Panc1 (cell line): ENCODE measurements around the gene DOP1A. TPM values are rescaled to one million over a fixed set of nuclear protein-coding genes. Genes with fewer than 3 reads are reported as not detected.

Experiments
- ATAC-seq: fragments of 200-7000 bp; cut with Tn5 transposase; 2 replicates; pipeline ENCODE4 v1.9.1; 2020; ENCODE audit warnings: mild to moderate bottlenecking, moderate library complexity
- BruUV-seq: library from RNA; stranded (reverse); fragments of 400-500 nt; replicated peaks from 2 replicates; lab custom pipeline; 2021; lab: Mats Ljungman, UMichigan
- CTCF ChIA-PET: fragments of 300-600 bp; sonication (Branson Sonifier 250); formaldehyde crosslinking; loops from one replicate; lab custom pipeline; 2022; ENCODE audit warnings: antibody characterized with exemption; lab: Charles Lee
- POLR2A ChIA-PET: fragments of 300-600 bp; sonication (Branson Sonifier 250); formaldehyde crosslinking; loops from one replicate; lab custom pipeline; 2022; ENCODE audit warnings: antibody characterized with exemption; lab: Charles Lee
- DNase-seq: peaks from one replicate; pipeline ENCODE4 v3.0.0-alpha.2; 2010; ENCODE audit warnings: low read depth, low spot score
- H3K27ac ChIP-seq: 2 replicates; pipeline ENCODE4 v1.5.1; 2011; ENCODE audit warnings: mild to moderate bottlenecking, low read length, inconsistent platforms
- H3K27me3 ChIP-seq: fragments of 200-500 bp; sonication (Bioruptor generic); 2 replicates; pipeline ENCODE4 v1.6.0; 2014; ENCODE audit warnings: low read length, inconsistent platforms; ENCODE audit not compliant: control insufficient read depth, insufficient read depth
- H3K36me3 ChIP-seq: fragments of 200-500 bp; sonication (Bioruptor generic); 2 replicates; pipeline ENCODE4 v1.5.1; 2014; ENCODE audit warnings: inconsistent platforms, mild to moderate bottlenecking, low read length, moderate library complexity; ENCODE audit not compliant: control insufficient read depth, insufficient read depth
- H3K4me1 ChIP-seq: 2 replicates; pipeline ENCODE4 v1.5.1; 2011; ENCODE audit warnings: inconsistent platforms, mild to moderate bottlenecking, low read length, moderate library complexity; ENCODE audit not compliant: control insufficient read depth, insufficient read depth
- H3K4me3 ChIP-seq, 2 experiments: 2 replicates each; pipeline ENCODE4 v1.5.1; 2011 to 2012; ENCODE audit warnings: low read depth in 2 of 2, low read length in 2 of 2, mild to moderate bottlenecking in 2 of 2, inconsistent platforms in 1 of 2, moderate library complexity in 1 of 2
- H3K9me3 ChIP-seq: fragments of 200-500 bp; sonication (Bioruptor generic); 2 replicates; pipeline ENCODE4 v1.5.1; 2014; ENCODE audit warnings: low read depth, mild to moderate bottlenecking, inconsistent platforms, low read length, moderate library complexity; ENCODE audit not compliant: control insufficient read depth, insufficient read depth
- POLR2AphosphoS5 ChIP-seq: IDR thresholded peaks from 2 replicates; pipeline ENCODE4 v1.6.1; 2012; ENCODE audit warnings: mild to moderate bottlenecking, low read depth, low read length, moderate library complexity
- SIN3A ChIP-seq: IDR thresholded peaks from 2 replicates; pipeline ENCODE4 v1.6.1; 2012; ENCODE audit warnings: low read depth, mild to moderate bottlenecking, low read length, moderate library complexity, borderline replicate concordance; ENCODE audit not compliant: insufficient read depth
- TCF7L2 ChIP-seq: IDR thresholded peaks from 2 replicates; pipeline ENCODE4 v1.6.1; 2011; ENCODE audit warnings: mild to moderate bottlenecking, low read depth, low read length, inconsistent platforms
- in situ Hi-C: cut with HindIII; loops from 2 replicates; pipeline ENCODE4 v1.10.0; 2016; ENCODE audit warnings: low sequenced_read_pairs, low pct_unique_long_range_greater_than_20kb
- intact Hi-C: fragments of 100-400 bp; cut with micrococcal nuclease; formaldehyde crosslinking; loops from one replicate; pipeline ENCODE4 v1.10.0; 2022; ENCODE audit not compliant: unreplicated experiment
- total RNA-seq: library from RNA; stranded (reverse); gene quantifications from one replicate; pipeline ENCODE4 v1.2.1, GENCODE V29; 2021; ENCODE audit not compliant: unreplicated experiment
- TF ChIP-seq, protein P1 (sequence below), 2 experiments: IDR thresholded peaks; 2 replicates each; pipeline ENCODE4 v1.6.1; 2011 to 2012; ENCODE audit warnings: low read depth in 2 of 2, control low read depth in 1 of 2, low read length in 1 of 2, mild to moderate bottlenecking in 1 of 2, moderate library complexity in 1 of 2; ENCODE audit not compliant: insufficient read depth in 1 of 2
- TF ChIP-seq, protein P2 (sequence below): fragments of 450-650 bp; IDR thresholded peaks from 2 replicates; pipeline ENCODE4 v1.5.1; 2017; ENCODE audit warnings: mild to moderate bottlenecking

Gene DOP1A
- total RNA-seq, 1 experiment from 2014 or later: 13.4 TPM

DNA sequence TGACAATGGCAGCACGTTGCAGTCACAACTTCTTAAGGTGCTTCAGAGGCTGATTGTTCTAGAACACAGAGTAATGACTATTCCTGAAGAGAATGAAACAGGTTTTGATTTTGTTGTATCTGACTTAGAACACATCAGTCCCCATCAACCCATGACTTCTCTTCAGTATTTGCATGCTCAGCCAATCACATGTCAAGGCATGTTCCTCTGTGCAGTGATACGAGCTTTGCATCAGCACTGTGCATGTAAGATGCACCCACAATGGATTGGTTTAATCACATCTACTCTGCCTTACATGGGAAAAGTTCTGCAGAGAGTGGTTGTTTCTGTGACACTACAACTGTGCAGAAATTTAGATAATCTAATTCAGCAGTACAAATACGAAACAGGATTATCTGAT lies 71.3 kb downstream of the DOP1A start:
- in situ Hi-C loops: no loop called here
- Histone ChIP-seq H3K27me3 (no peaks in the 10 kb centered on the region), H3K36me3 (0 out of 2 replicates have a peak, but pooled peaks cover 2% of the 10 kb centered on the region), H3K9me3 (no peaks in the 10 kb centered on the region), H3K27ac (no peak overlapping the region), H3K4me1 (no peaks in the 10 kb centered on the region), H3K4me3 (no peak overlapping the region)
- no peak for DNase-seq
- no TSS peak for BruUV-seq
- intact Hi-C loops: no loop called here
- TF ChIP-seq, protein P1, sequence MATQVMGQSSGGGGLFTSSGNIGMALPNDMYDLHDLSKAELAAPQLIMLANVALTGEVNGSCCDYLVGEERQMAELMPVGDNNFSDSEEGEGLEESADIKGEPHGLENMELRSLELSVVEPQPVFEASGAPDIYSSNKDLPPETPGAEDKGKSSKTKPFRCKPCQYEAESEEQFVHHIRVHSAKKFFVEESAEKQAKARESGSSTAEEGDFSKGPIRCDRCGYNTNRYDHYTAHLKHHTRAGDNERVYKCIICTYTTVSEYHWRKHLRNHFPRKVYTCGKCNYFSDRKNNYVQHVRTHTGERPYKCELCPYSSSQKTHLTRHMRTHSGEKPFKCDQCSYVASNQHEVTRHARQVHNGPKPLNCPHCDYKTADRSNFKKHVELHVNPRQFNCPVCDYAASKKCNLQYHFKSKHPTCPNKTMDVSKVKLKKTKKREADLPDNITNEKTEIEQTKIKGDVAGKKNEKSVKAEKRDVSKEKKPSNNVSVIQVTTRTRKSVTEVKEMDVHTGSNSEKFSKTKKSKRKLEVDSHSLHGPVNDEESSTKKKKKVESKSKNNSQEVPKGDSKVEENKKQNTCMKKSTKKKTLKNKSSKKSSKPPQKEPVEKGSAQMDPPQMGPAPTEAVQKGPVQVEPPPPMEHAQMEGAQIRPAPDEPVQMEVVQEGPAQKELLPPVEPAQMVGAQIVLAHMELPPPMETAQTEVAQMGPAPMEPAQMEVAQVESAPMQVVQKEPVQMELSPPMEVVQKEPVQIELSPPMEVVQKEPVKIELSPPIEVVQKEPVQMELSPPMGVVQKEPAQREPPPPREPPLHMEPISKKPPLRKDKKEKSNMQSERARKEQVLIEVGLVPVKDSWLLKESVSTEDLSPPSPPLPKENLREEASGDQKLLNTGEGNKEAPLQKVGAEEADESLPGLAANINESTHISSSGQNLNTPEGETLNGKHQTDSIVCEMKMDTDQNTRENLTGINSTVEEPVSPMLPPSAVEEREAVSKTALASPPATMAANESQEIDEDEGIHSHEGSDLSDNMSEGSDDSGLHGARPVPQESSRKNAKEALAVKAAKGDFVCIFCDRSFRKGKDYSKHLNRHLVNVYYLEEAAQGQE (IDR thresholded peaks at IDR 0.05; ENCODE audit: insufficient read depth in 1 of 2, low read depth in 2 of 2, low read length in 1 of 2): no peak
- TF ChIP-seq, protein P2, sequence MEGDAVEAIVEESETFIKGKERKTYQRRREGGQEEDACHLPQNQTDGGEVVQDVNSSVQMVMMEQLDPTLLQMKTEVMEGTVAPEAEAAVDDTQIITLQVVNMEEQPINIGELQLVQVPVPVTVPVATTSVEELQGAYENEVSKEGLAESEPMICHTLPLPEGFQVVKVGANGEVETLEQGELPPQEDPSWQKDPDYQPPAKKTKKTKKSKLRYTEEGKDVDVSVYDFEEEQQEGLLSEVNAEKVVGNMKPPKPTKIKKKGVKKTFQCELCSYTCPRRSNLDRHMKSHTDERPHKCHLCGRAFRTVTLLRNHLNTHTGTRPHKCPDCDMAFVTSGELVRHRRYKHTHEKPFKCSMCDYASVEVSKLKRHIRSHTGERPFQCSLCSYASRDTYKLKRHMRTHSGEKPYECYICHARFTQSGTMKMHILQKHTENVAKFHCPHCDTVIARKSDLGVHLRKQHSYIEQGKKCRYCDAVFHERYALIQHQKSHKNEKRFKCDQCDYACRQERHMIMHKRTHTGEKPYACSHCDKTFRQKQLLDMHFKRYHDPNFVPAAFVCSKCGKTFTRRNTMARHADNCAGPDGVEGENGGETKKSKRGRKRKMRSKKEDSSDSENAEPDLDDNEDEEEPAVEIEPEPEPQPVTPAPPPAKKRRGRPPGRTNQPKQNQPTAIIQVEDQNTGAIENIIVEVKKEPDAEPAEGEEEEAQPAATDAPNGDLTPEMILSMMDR: no peak
- TF ChIP-seq SIN3A: no peak
- no peak for TF ChIP-seq POLR2AphosphoS5
- no peak for TF ChIP-seq TCF7L2
- CTCF ChIA-PET: no interaction called here
- POLR2A ChIA-PET: no interaction called here
- ATAC-seq: no peak

DNA sequence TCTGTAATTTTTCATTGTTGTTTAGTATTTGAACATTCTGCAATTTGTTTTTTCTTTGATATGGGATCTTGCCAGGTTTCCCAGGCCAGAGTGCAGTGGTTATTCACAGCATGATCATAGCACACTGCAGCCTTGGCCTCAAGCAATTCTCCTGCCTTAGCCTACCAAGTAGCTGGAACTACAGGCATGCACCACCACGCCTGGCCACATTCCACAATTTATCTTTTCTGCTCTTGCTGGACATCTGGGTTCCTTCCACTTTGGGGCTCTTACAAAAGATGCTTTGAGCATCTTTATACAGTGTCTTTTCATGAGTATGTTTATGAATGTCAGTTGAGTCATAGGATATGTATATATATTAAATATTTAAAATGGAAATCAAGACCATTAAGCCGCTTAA lies 83.6 kb downstream of the DOP1A start:
- POLR2A ChIA-PET: no interaction called here
- CTCF ChIA-PET: no interaction called here
- ATAC-seq (no peak), DNase-seq (no peak)
- H3K4me1 ChIP-seq: no peaks in the 10 kb centered on the region
- in situ Hi-C loops: no loop called here
- no peak overlapping the region for H3K27ac ChIP-seq
- intact Hi-C loops: no loop called here
- no TSS peak for BruUV-seq
- H3K36me3 ChIP-seq: no peaks in the 10 kb centered on the region
- H3K4me3 ChIP-seq: no peak overlapping the region
- no peaks in the 10 kb centered on the region for H3K9me3 ChIP-seq
- no peaks in the 10 kb centered on the region for H3K27me3 ChIP-seq
- TF ChIP-seq TCF7L2 (no peak), POLR2AphosphoS5 (no peak), SIN3A (no peak)
- TF ChIP-seq, protein P1 (IDR thresholded peaks at IDR 0.05; ENCODE audit: insufficient read depth in 1 of 2, low read depth in 2 of 2, low read length in 1 of 2): no peak
- TF ChIP-seq, protein P2: no peak
